NCI-H748 treated with DMSO at 0.1 percent for 48 hours (cell line): ENCODE results near the gene SDR42E1.

Source experiments
- DNase-seq: peaks from one replicate; lab custom pipeline; 2025; lab: John Stamatoyannopoulos, UW

Gene SDR42E1

DNA sequence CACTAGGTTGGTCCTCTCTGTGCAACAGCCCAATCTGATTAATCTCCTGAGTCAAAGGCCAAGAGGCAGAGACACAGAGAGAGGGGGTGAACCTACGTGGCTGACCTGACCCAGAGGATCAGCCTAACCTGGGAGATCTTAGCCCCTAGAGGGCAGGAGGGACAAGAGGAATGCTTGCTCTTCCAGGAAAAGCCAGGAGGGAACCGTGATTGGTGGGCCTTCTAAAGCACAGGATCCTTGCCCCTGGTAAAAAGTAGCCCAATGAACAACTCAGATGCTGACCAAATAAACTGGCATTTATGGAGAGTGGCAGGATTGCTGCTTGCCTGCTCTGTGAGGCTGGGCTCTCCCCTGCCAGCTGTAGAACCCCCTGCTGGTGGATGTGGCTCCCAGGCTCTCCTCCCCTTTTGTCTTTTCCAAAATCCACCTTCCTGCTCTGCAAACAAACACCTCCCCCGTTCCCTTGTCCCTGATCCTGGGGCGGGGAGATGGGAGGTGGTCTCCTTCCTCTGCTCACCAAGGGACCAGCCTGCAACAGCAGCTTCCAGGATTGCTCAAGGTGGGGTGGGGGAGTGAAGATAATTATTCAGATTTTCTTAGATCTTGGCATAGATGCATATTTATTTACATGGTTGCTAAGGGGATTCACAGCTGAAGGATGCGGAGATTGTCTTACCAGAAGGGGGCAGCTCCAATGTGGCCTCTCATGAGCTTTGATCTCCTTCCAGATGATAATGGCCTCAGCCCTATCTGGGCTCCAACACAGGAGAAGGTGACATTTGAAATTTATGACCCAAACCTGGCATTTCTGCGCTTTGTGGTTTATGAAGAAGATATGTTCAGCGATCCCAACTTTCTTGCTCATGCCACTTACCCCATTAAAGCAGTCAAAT is 71.9 kb downstream of the SDR42E1 start:
- DNase-seq: no peak
